ENCODE measurements around the gene DNAJC15. TPM values are rescaled to one million over a fixed set of nuclear protein-coding genes. Genes with fewer than 3 reads are reported as not detected.

DNAJC15 gene
- total RNA-seq, 2 donors from 2014 or later: 5.4 to 15.7 TPM

- DNase-seq (ENCODE audit: low spot score in 2 of 2) (no peak), ATAC-seq (no peak)
- no peak overlapping the region for H3K27ac Mint-ChIP-seq
- H3K36me3 Mint-ChIP-seq: no peaks in the 10 kb centered on the region
- no peaks in the 10 kb centered on the region for H3K9me3 Mint-ChIP-seq
Observed at GRCh38 chr13:43122791-43123190, 99.4 kb downstream of the DNAJC15 start.

- ATAC-seq (no peak), DNase-seq (ENCODE audit: low spot score in 2 of 2) (no peak)
- Mint-ChIP-seq H3K27ac (no peak overlapping the region), H3K9me3 (no peaks in the 10 kb centered on the region), H3K36me3 (no peaks in the 10 kb centered on the region)
Observed at GRCh38 chr13:43123856-43124255, 100.5 kb downstream of the DNAJC15 start.

- ATAC-seq: no peak
- Mint-ChIP-seq H3K27ac (no peak overlapping the region), H3K36me3 (no peaks in the 10 kb centered on the region), H3K9me3 (no peaks in the 10 kb centered on the region)
- no peak for DNase-seq (ENCODE audit: low spot score in 2 of 2)
Observed at GRCh38 chr13:43124490-43124889, 101.1 kb downstream of the DNAJC15 start.

GRCh38 chr13:43126420-43126819, 103.0 kb downstream of the DNAJC15 start:
- ATAC-seq (no peak), DNase-seq (ENCODE audit: low spot score in 2 of 2) (no peak)
- Mint-ChIP-seq H3K27ac (no peak overlapping the region), H3K36me3 (no peaks in the 10 kb centered on the region), H3K9me3 (no peaks in the 10 kb centered on the region)

- Mint-ChIP-seq H3K36me3 (no peaks in the 10 kb centered on the region), H3K9me3 (no peaks in the 10 kb centered on the region), H3K27ac (peak overlapping the region in 1 of 2 donors; percentile 3)
- DNase-seq (ENCODE audit: low spot score in 2 of 2) (no peak), ATAC-seq (no peak)
Observed at GRCh38 chr13:43127103-43127798, 103.9 kb downstream of the DNAJC15 start.

GRCh38 chr13:43127827-43128226, 104.4 kb downstream of the DNAJC15 start:
- H3K9me3 Mint-ChIP-seq: no peaks in the 10 kb centered on the region
- peak in 1 of 2 donors; percentile 20 for ATAC-seq
- H3K36me3 Mint-ChIP-seq: no peaks in the 10 kb centered on the region
- peak overlapping the region in 1 of 2 donors; percentile 3 for H3K27ac Mint-ChIP-seq
- no peak for DNase-seq (ENCODE audit: low spot score in 2 of 2)

- Mint-ChIP-seq H3K36me3 (no peaks in the 10 kb centered on the region), H3K27ac (peak overlapping the region in 1 of 2 donors; percentile 3), H3K9me3 (no peaks in the 10 kb centered on the region)
- ATAC-seq: no peak
- DNase-seq (ENCODE audit: low spot score in 2 of 2): no peak
Observed at GRCh38 chr13:43128504-43128961, 105.1 kb downstream of the DNAJC15 start.

- ATAC-seq: no peak
- no peaks in the 10 kb centered on the region for H3K9me3 Mint-ChIP-seq
- no peak overlapping the region for H3K27ac Mint-ChIP-seq
- no peaks in the 10 kb centered on the region for H3K36me3 Mint-ChIP-seq
- DNase-seq (ENCODE audit: low spot score in 2 of 2): no peak
Observed at GRCh38 chr13:43129066-43129465, 105.7 kb downstream of the DNAJC15 start.

GRCh38 chr13:43129511-43130110, 106.2 kb downstream of the DNAJC15 start:
- no peak for DNase-seq (ENCODE audit: low spot score in 2 of 2)
- no peak for ATAC-seq
- H3K36me3 Mint-ChIP-seq: no peaks in the 10 kb centered on the region
- H3K27ac Mint-ChIP-seq: no peak overlapping the region
- H3K9me3 Mint-ChIP-seq: no peaks in the 10 kb centered on the region

GRCh38 chr13:43132257-43132656, 108.9 kb downstream of the DNAJC15 start:
- DNase-seq (ENCODE audit: low spot score in 2 of 2): no peak
- Mint-ChIP-seq H3K36me3 (no peaks in the 10 kb centered on the region), H3K9me3 (no peaks in the 10 kb centered on the region), H3K27ac (peak overlapping the region in 1 of 2 donors; percentile 29)
- ATAC-seq: peak in 1 of 2 donors; percentile 41

- Mint-ChIP-seq H3K9me3 (no peaks in the 10 kb centered on the region), H3K36me3 (no peaks in the 10 kb centered on the region), H3K27ac (no peak overlapping the region)
- no peak for ATAC-seq
- DNase-seq (ENCODE audit: low spot score in 2 of 2): no peak
Observed at GRCh38 chr13:43132911-43133310, 109.5 kb downstream of the DNAJC15 start.

GRCh38 chr13:43133792-43134191, 110.4 kb downstream of the DNAJC15 start:
- no peaks in the 10 kb centered on the region for H3K9me3 Mint-ChIP-seq
- no peak overlapping the region for H3K27ac Mint-ChIP-seq
- no peaks in the 10 kb centered on the region for H3K36me3 Mint-ChIP-seq

GRCh38 chr13:43134868-43135267, 111.5 kb downstream of the DNAJC15 start:
- H3K27ac Mint-ChIP-seq: no peak overlapping the region

More at GRCh38 chr13:43133792-43134191, 110.4 kb downstream of the DNAJC15 start:
- ATAC-seq (no peak), DNase-seq (ENCODE audit: low spot score in 2 of 2) (no peak)

GRCh38 chr13:43135516-43135915, 112.1 kb downstream of the DNAJC15 start:
- H3K27ac Mint-ChIP-seq: no peak overlapping the region
- H3K36me3 Mint-ChIP-seq: no peaks in the 10 kb centered on the region
- ATAC-seq (no peak), DNase-seq (ENCODE audit: low spot score in 2 of 2) (no peak)
- H3K9me3 Mint-ChIP-seq: no peaks in the 10 kb centered on the region

More at GRCh38 chr13:43134868-43135267, 111.5 kb downstream of the DNAJC15 start:
- DNase-seq (ENCODE audit: low spot score in 2 of 2) (no peak), ATAC-seq (no peak)
- H3K36me3 Mint-ChIP-seq: no peaks in the 10 kb centered on the region
- no peaks in the 10 kb centered on the region for H3K9me3 Mint-ChIP-seq

GRCh38 chr13:43136920-43137575, 113.7 kb downstream of the DNAJC15 start:
- DNase-seq (ENCODE audit: low spot score in 2 of 2): no peak
- ATAC-seq: no peak
- no peaks in the 10 kb centered on the region for H3K9me3 Mint-ChIP-seq
- no peaks in the 10 kb centered on the region for H3K36me3 Mint-ChIP-seq
- H3K27ac Mint-ChIP-seq: no peak overlapping the region

GRCh38 chr13:43139211-43139610, 115.8 kb downstream of the DNAJC15 start:
- no peaks in the 10 kb centered on the region for H3K9me3 Mint-ChIP-seq
- no peak for ATAC-seq
- H3K27ac Mint-ChIP-seq: no peak overlapping the region
- no peaks in the 10 kb centered on the region for H3K36me3 Mint-ChIP-seq
- no peak for DNase-seq (ENCODE audit: low spot score in 2 of 2)

- no peaks in the 10 kb centered on the region for H3K36me3 Mint-ChIP-seq
- DNase-seq (ENCODE audit: low spot score in 2 of 2) (no peak), ATAC-seq (no peak)
- no peaks in the 10 kb centered on the region for H3K9me3 Mint-ChIP-seq
- H3K27ac Mint-ChIP-seq: no peak overlapping the region
Observed at GRCh38 chr13:43139921-43140320, 116.5 kb downstream of the DNAJC15 start.
